Activated naive CD8-positive, alpha-beta T cell treated with anti-CD3 and anti-CD28 coated beads, Interleukin-2, amount 50 U/mL, for 16 hours (primary cell): ENCODE data around the gene ENPP6.

Experiments used
- DNase-seq: peaks from one replicate; pipeline ENCODE4 v3.0.0-alpha.2; 2020; ENCODE audit warnings: low read depth, low spot score

ENPP6 gene

GRCh38 chr4:184104419-184105101, 113.1 kb downstream of the ENPP6 start:
- DNase-seq: no peak

GRCh38 chr4:184103527-184104264, 114.0 kb downstream of the ENPP6 start:
- no peak for DNase-seq

GRCh38 chr4:184102927-184103326, 114.7 kb downstream of the ENPP6 start:
- DNase-seq: no peak

- no peak for DNase-seq
These were observed 115.2 kb downstream of the ENPP6 start for GRCh38 chr4:184102488-184102887.

GRCh38 chr4:184101711-184102110, 116.0 kb downstream of the ENPP6 start:
- DNase-seq: no peak

GRCh38 chr4:184100297-184100885, 117.3 kb downstream of the ENPP6 start:
- DNase-seq: no peak

GRCh38 chr4:184099535-184099966, 118.1 kb downstream of the ENPP6 start:
- DNase-seq: no peak

GRCh38 chr4:184099000-184099399, 118.7 kb downstream of the ENPP6 start:
- DNase-seq: no peak

- no peak for DNase-seq
These were observed 119.9 kb downstream of the ENPP6 start for GRCh38 chr4:184097815-184098214.

GRCh38 chr4:184097241-184097605, 120.5 kb downstream of the ENPP6 start:
- no peak for DNase-seq

- no peak for DNase-seq
These were observed 121.0 kb downstream of the ENPP6 start for GRCh38 chr4:184096561-184097240.

- DNase-seq: no peak
These were observed 123.0 kb downstream of the ENPP6 start for GRCh38 chr4:184094532-184095159.

- DNase-seq: no peak
These were observed 125.7 kb downstream of the ENPP6 start for GRCh38 chr4:184091986-184092385.

- no peak for DNase-seq
These were observed 127.1 kb downstream of the ENPP6 start for GRCh38 chr4:184090571-184090970.

GRCh38 chr4:184080674-184081073, 137.0 kb downstream of the ENPP6 start:
- DNase-seq: no peak

GRCh38 chr4:184074677-184075388, 142.8 kb downstream of the ENPP6 start:
- DNase-seq: no peak

GRCh38 chr4:184067931-184068554, 149.6 kb downstream of the ENPP6 start:
- no peak for DNase-seq

- DNase-seq: no peak
These were observed 150.9 kb downstream of the ENPP6 start for GRCh38 chr4:184066584-184067300.

GRCh38 chr4:184064877-184065276, 152.8 kb downstream of the ENPP6 start:
- no peak for DNase-seq

- no peak for DNase-seq
These were observed 154.9 kb downstream of the ENPP6 start for GRCh38 chr4:184062769-184063168.
